Liver (tissue), 9 donors: ENCODE results near the gene TRERF1. TPM values are rescaled to one million over a fixed set of nuclear protein-coding genes. Genes with fewer than 3 reads are reported as not detected.

Experiments used
- DNase-seq: peaks from one replicate; pipeline ENCODE4 v3.0.0-alpha.2; 2017; ENCODE audit warnings: low spot score
- H3K27ac ChIP-seq, 2 donors: one replicate each; pipeline ENCODE4 v1.7.0; 2013; ENCODE audit warnings: inconsistent platforms in 2 of 2, low read length in 2 of 2, control low read depth in 1 of 2, low read depth in 1 of 2, mild to moderate bottlenecking in 1 of 2
- H3K27me3 ChIP-seq, 4 donors: one replicate each; pipeline versions ENCODE4 v1.6.1 to v1.7.0; 2013; ENCODE audit warnings: low read length in 3 of 4, inconsistent platforms in 1 of 4, mild to moderate bottlenecking in 1 of 4, moderate library complexity in 1 of 4; ENCODE audit not compliant: control insufficient read depth in 4 of 4, insufficient read depth in 4 of 4
- H3K36me3 ChIP-seq, 4 donors: one replicate each; pipeline versions ENCODE4 v1.6.1 to v1.7.0; 2013; ENCODE audit warnings: low read length in 3 of 4, mild to moderate bottlenecking in 3 of 4, low read depth in 1 of 4, moderate library complexity in 1 of 4; ENCODE audit not compliant: control insufficient read depth in 4 of 4, insufficient read depth in 3 of 4
- H3K4me1 ChIP-seq, 4 donors: one replicate each; pipeline versions ENCODE4 v1.6.1 to v1.7.0; 2013; ENCODE audit warnings: low read length in 3 of 4, mild to moderate bottlenecking in 3 of 4, moderate library complexity in 1 of 4; ENCODE audit not compliant: control insufficient read depth in 4 of 4, insufficient read depth in 4 of 4
- H3K4me3 ChIP-seq, 3 donors: one replicate each; pipeline versions ENCODE4 v1.6.1 to v1.7.0; 2013; ENCODE audit warnings: low read length in 3 of 3, control low read depth in 1 of 3, low read depth in 1 of 3, mild to moderate bottlenecking in 1 of 3
- H3K9ac ChIP-seq, 2 donors: one replicate each; pipeline ENCODE4 v1.7.0; 2013; ENCODE audit warnings: low read length in 2 of 2, mild to moderate bottlenecking in 2 of 2, moderate library complexity in 2 of 2, control low read depth in 1 of 2, low read depth in 1 of 2
- H3K9me3 ChIP-seq, 4 donors: one replicate each; pipeline versions ENCODE4 v1.6.1 to v1.7.0; 2013; ENCODE audit warnings: low read length in 3 of 4; ENCODE audit not compliant: control insufficient read depth in 4 of 4
- ATF3 ChIP-seq: IDR thresholded peaks from 2 replicates; pipeline ENCODE4 v1.6.1; 2016; ENCODE audit warnings: antibody characterized with exemption
- CTCF ChIP-seq: fragments of 150-350 bp; IDR thresholded peaks from 2 replicates; pipeline ENCODE4 v1.5.1; 2017; ENCODE audit warnings: improper control_type of control experiment, low read depth, low read length; ENCODE audit not compliant: missing input control
- EGR1 ChIP-seq, 2 donors: IDR thresholded peaks; 2 replicates each; pipeline ENCODE4 v1.6.1; 2016 to 2018; ENCODE audit warnings: antibody characterized with exemption in 2 of 2, low read depth in 2 of 2
- FOXA1 ChIP-seq: IDR thresholded peaks from 2 replicates; pipeline ENCODE4 v1.6.1; 2016; ENCODE audit warnings: antibody characterized with exemption
- FOXA2 ChIP-seq: IDR thresholded peaks from 2 replicates; pipeline ENCODE4 v1.6.1; 2016; ENCODE audit warnings: antibody characterized with exemption
- GABPA ChIP-seq, 2 donors: IDR thresholded peaks in 1 of 2; conservative IDR thresholded peaks in 1 of 2; 2 replicates each; pipeline ENCODE4 v1.6.1; 2016; ENCODE audit warnings: antibody characterized with exemption in 2 of 2, mild to moderate bottlenecking in 1 of 2, moderate library complexity in 1 of 2
- HNF4A ChIP-seq, 2 donors: conservative IDR thresholded peaks; 2 replicates each; pipeline ENCODE4 v1.6.1; 2016; ENCODE audit warnings: antibody characterized with exemption in 2 of 2, mild to moderate bottlenecking in 2 of 2
- HNF4G ChIP-seq: IDR thresholded peaks from 2 replicates; pipeline ENCODE4 v1.6.1; 2016; ENCODE audit warnings: antibody characterized with exemption
- JUND ChIP-seq, 2 donors: IDR thresholded peaks; 2 replicates each; pipeline ENCODE4 v1.6.1; 2016; ENCODE audit warnings: antibody characterized with exemption in 2 of 2
- NR2F2 ChIP-seq: IDR thresholded peaks from 2 replicates; pipeline ENCODE4 v1.6.1; 2016; ENCODE audit warnings: antibody characterized with exemption
- RAD21 ChIP-seq, 2 donors: IDR thresholded peaks; 2 replicates each; pipeline ENCODE4 v1.6.1; 2016; ENCODE audit warnings: antibody characterized with exemption in 2 of 2, mild to moderate bottlenecking in 2 of 2
- RXRA ChIP-seq, 2 donors: IDR thresholded peaks; 2 replicates each; pipeline ENCODE4 v1.6.1; 2017 to 2018; ENCODE audit warnings: antibody characterized with exemption in 2 of 2, mild to moderate bottlenecking in 1 of 2
- SP1 ChIP-seq: IDR thresholded peaks from 2 replicates; pipeline ENCODE4 v1.6.1; 2018; ENCODE audit warnings: antibody characterized with exemption, mild to moderate bottlenecking
- TAF1 ChIP-seq: conservative IDR thresholded peaks from 2 replicates; pipeline ENCODE4 v1.6.1; 2016; ENCODE audit warnings: antibody characterized with exemption, mild to moderate bottlenecking
- ZBTB33 ChIP-seq: IDR thresholded peaks from 2 replicates; pipeline ENCODE4 v1.6.1; 2016; ENCODE audit warnings: antibody characterized with exemption
- WGBS: extraction: QIAGEN DNeasy Blood & Tissue Kit; methylation state at CpG from one replicate; pipeline ENCODE4 v1.1.7; 2013; 5-methylcytosine and 5-hydroxymethylcytosine counted together
- polyA plus RNA-seq, 2 donors: library from polyadenylated mRNA; stranded (reverse) in 1 of 2; unstranded in 1 of 2; fragments of 200-250 nt in 1 of 2; fragments of >200 nt in 1 of 2; fragmentation: Nextera tagmentation in 1 of 2; extraction: Ambion mirVana in 1 of 2; gene quantifications; one replicate each; pipeline versions ENCODE4 v1.2.1 to v1.2.3, GENCODE V29; 2013 to 2015
- total RNA-seq, 2 donors: library from RNA; depleted of rRNA; stranded (reverse); fragments of >200 nt; gene quantifications; one replicate each; pipeline ENCODE4 v1.2.3, GENCODE V29; 2014
- TF ChIP-seq, protein P1 (sequence below): IDR thresholded peaks from 2 replicates; pipeline ENCODE4 v1.6.1; 2016; ENCODE audit warnings: antibody characterized with exemption, mild to moderate bottlenecking
- TF ChIP-seq, protein P2 (sequence below): IDR thresholded peaks from 2 replicates; pipeline ENCODE4 v1.6.1; 2016; ENCODE audit warnings: antibody characterized with exemption
- donor health status: healthy.
- donor health status: healthy.
- donor health status: healthy.
- donor health status: healthy.
- donor health status: healthy.

Gene TRERF1
- total and polyA plus RNA-seq, 4 donors, result 0.33 to 1.3 (median 0.68) TPM

DNA sequence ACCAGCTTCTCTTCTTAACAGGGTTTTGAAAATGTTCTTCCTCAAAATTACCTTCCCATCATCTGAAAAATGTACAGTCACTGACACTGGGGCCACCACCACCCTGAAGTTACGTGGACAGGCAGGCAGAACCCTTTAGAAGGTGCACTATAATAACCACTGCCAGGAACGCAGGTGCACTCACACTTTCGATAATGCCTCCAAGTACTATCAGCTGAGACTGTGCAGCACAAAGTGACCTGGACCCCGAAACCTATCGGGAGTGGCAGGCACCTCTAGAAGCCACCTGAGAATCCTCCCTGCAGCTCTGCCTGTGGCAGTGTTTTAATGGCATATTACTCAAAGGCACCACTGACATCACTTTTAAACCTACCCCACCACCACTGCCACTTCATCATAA lies 66.4 kb downstream of the TRERF1 start:
- TF ChIP-seq HNF4G (no peak), FOXA2 (no peak), HNF4A (conservative IDR thresholded peaks at IDR 0.05) (no peak), FOXA1 (no peak), SP1 (no peak), EGR1 (IDR thresholded peaks at IDR 0.05; ENCODE audit: low read depth in 2 of 2) (no peak), GABPA (IDR thresholded peaks at IDR 0.05 in 1 of 2, conservative IDR thresholded peaks at IDR 0.05 in 1 of 2) (no peak), NR2F2 (no peak), CTCF (no peak), RXRA (IDR thresholded peaks at IDR 0.05) (no peak), ZBTB33 (no peak)
- TF ChIP-seq, protein P1, sequence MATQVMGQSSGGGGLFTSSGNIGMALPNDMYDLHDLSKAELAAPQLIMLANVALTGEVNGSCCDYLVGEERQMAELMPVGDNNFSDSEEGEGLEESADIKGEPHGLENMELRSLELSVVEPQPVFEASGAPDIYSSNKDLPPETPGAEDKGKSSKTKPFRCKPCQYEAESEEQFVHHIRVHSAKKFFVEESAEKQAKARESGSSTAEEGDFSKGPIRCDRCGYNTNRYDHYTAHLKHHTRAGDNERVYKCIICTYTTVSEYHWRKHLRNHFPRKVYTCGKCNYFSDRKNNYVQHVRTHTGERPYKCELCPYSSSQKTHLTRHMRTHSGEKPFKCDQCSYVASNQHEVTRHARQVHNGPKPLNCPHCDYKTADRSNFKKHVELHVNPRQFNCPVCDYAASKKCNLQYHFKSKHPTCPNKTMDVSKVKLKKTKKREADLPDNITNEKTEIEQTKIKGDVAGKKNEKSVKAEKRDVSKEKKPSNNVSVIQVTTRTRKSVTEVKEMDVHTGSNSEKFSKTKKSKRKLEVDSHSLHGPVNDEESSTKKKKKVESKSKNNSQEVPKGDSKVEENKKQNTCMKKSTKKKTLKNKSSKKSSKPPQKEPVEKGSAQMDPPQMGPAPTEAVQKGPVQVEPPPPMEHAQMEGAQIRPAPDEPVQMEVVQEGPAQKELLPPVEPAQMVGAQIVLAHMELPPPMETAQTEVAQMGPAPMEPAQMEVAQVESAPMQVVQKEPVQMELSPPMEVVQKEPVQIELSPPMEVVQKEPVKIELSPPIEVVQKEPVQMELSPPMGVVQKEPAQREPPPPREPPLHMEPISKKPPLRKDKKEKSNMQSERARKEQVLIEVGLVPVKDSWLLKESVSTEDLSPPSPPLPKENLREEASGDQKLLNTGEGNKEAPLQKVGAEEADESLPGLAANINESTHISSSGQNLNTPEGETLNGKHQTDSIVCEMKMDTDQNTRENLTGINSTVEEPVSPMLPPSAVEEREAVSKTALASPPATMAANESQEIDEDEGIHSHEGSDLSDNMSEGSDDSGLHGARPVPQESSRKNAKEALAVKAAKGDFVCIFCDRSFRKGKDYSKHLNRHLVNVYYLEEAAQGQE, result no peak
- no peak overlapping the region for H3K9ac ChIP-seq
- H3K4me3 ChIP-seq, result no peak overlapping the region
- H3K36me3 ChIP-seq, result no peaks in the 10 kb centered on the region
- no peak overlapping the region for H3K27ac ChIP-seq
- DNase-seq, result no peak
- no peaks in the 10 kb centered on the region for H3K4me1 ChIP-seq
- H3K27me3 ChIP-seq, result no peaks in the 10 kb centered on the region
- H3K9me3 ChIP-seq, result no peaks in the 10 kb centered on the region
- WGBS, result 92% methylated on average over 5 of the region's 5 CpGs

DNA sequence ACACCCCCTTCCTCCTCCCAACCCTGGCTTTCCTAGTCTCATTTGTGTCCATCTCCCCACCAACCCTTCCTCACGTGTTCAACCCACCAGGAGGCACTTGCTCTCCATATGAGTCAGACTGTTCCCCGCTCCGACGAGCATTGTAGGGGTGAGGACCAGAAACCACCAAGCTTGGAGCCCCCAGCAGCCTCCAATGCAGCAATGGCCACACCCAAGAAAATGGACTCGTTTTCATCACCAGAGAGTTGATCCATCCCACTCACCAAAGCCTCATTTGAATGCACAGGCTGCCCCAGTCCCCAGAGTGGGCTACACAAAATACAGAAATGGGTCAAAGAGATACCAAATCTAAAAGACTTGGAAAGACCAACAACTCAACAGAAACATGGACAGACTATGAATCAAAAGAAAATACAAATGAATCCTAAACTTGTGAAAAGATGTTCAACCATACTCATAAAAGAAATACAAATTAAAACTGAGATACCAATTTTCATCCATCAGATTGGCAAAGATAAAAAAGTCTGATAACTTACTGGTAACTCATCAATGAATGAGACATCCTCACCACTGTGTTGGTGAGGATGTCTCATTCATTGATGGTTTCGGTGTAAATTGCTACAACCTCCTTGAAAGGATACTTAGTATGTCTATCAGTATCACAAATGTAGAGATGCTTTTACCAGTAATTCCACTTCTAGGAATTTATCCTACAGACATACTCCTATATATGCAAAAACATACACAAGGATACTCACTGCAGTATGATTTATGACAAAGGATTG lies 68.1 kb downstream of the TRERF1 start:
- H3K4me1 ChIP-seq, result no peaks in the 10 kb centered on the region
- no peak for DNase-seq
- no peaks in the 10 kb centered on the region for H3K27me3 ChIP-seq
- H3K4me3 ChIP-seq, result no peak overlapping the region
- no peak overlapping the region for H3K27ac ChIP-seq
- no peaks in the 10 kb centered on the region for H3K9me3 ChIP-seq
- H3K9ac ChIP-seq, result no peak overlapping the region
- no peaks in the 10 kb centered on the region for H3K36me3 ChIP-seq
- 82% methylated on average over 6 of the region's 6 CpGs for WGBS
- TF ChIP-seq FOXA1 (no peak), ZBTB33 (no peak), RAD21 (IDR thresholded peaks at IDR 0.05) (no peak), NR2F2 (no peak), GABPA (IDR thresholded peaks at IDR 0.05 in 1 of 2, conservative IDR thresholded peaks at IDR 0.05 in 1 of 2) (no peak), RXRA (IDR thresholded peaks at IDR 0.05) (no peak), HNF4G (no peak), EGR1 (IDR thresholded peaks at IDR 0.05; ENCODE audit: low read depth in 2 of 2) (no peak), ATF3 (no peak), SP1 (no peak), TAF1 (no peak), JUND (IDR thresholded peaks at IDR 0.05) (no peak)
- TF ChIP-seq, protein P1, result no peak
- TF ChIP-seq, protein P2, sequence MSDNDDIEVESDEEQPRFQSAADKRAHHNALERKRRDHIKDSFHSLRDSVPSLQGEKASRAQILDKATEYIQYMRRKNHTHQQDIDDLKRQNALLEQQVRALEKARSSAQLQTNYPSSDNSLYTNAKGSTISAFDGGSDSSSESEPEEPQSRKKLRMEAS, result no peak
